Upper lobe of left lung (tissue), 6 donors: ENCODE measurements around the gene CHST11. TPM values are rescaled to one million over a fixed set of nuclear protein-coding genes. Genes with fewer than 3 reads are reported as not detected.

Source experiments
- ATAC-seq, 2 donors: fragments of 200-7000 bp; cut with Tn5 transposase; one replicate each; pipeline ENCODE4 v1.9.1; 2022; ENCODE audit warnings: mild to moderate bottlenecking in 2 of 2, moderate library complexity in 2 of 2; ENCODE audit not compliant: low FRiP score in 2 of 2
- DNase-seq, 2 donors: peaks; one replicate each; pipeline ENCODE4 v3.0.0-alpha.2; 2019 to 2020
- H3K27ac ChIP-seq, 4 donors: fragments of 200-600 bp; sonication (generic); one replicate each; pipeline ENCODE4 v1.5.1; 2016 to 2019
- H3K27me3 ChIP-seq, 4 donors: fragments of 200-600 bp; sonication (generic); one replicate each; pipeline ENCODE4 v1.5.1; 2017 to 2019
- H3K36me3 ChIP-seq, 4 donors: fragments of 200-600 bp; sonication (generic); one replicate each; pipeline ENCODE4 v1.5.1; 2016 to 2019
- H3K4me1 ChIP-seq, 4 donors: fragments of 200-600 bp; sonication (generic); one replicate each; pipeline ENCODE4 v1.5.1; 2018 to 2019
- H3K4me3 ChIP-seq, 4 donors: fragments of 200-600 bp; sonication (generic); one replicate each; pipeline ENCODE4 v1.5.1; 2017 to 2019; ENCODE audit warnings: mild to moderate bottlenecking in 2 of 4, moderate library complexity in 1 of 4
- H3K9me3 ChIP-seq, 4 donors: fragments of 200-600 bp; sonication (generic); one replicate each; pipeline ENCODE4 v1.5.1; 2018 to 2019
- EP300 ChIP-seq, 4 donors: sonication (generic); formaldehyde crosslinking; IDR thresholded peaks; one replicate each; pipeline ENCODE4 v1.5.1; 2017; ENCODE audit warnings: antibody characterized with exemption in 4 of 4, control low read depth in 2 of 4
- POLR2A ChIP-seq, 4 donors: fragments of 450-650 bp; IDR thresholded peaks; one replicate each; pipeline ENCODE4 v1.5.1; 2016 to 2017; ENCODE audit warnings: antibody characterized with exemption in 4 of 4, mild to moderate bottlenecking in 2 of 4
- POLR2AphosphoS5 ChIP-seq, 2 donors: sonication (generic); formaldehyde crosslinking; IDR thresholded peaks; one replicate each; pipeline ENCODE4 v1.5.1; 2017; ENCODE audit warnings: antibody characterized with exemption in 2 of 2
- WGBS, 2 donors: methylation state at CpG; one replicate each; pipeline ENCODE4 v1.1.5; 2017 to 2018; 5-methylcytosine and 5-hydroxymethylcytosine counted together
- total RNA-seq, 6 donors: library from RNA; depleted of rRNA in 4 of 6; stranded (reverse); fragments of >200 nt in 4 of 6; gene quantifications; one replicate each; pipeline versions ENCODE4 v1.1.0 to v1.2.1, GENCODE V29; 2016 to 2021
- TF ChIP-seq, protein P1 (sequence below), 6 experiments: fragments of 450-650 bp in 4 of 6; fragments of 200-600 bp in 2 of 6; sonication (generic) in 2 of 6; IDR thresholded peaks; one replicate each; pipeline ENCODE4 v1.5.1; 2016 to 2019; ENCODE audit warnings: antibody characterized with exemption in 6 of 6
- donor health status: DM: no; HTN: no; CAD: no; lungs with moderate emphysema.
- donor health status: DM: no; HTN: yes; CAD: no; lungs with severe emphysema.

The CHST11 gene
- total RNA-seq, 6 donors from 2014 or later, result 40.4 to 234 (median 58.4) TPM

DNA sequence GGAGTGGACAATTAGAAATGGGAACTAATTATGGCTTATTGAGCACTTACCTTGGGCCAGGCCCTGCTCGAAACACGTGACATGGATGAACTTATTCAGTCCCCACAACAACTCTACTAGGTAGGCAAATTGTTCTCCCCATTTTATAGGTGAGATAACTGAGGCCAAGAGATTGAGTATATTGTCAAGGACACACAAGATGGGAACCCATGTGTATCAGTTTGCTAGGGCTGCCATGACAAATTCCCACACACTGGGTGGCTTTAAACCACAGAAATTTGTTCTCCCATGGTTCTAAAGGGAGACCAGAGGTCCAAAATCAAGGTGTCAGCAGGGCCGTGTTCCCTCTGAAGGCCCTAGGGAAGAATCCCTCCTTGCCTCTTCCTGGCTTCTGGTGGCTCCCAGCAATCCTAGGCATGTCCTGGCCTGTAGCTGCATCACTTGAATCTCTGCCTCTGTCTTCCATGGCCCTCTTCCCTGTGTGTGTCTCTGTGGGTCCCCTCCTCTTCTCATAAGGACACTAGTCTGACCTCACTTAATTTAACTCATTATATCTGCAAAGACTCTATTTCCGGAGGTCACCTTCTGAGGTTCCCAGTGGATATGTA, 128.8 kb downstream of the CHST11 start:
- H3K27me3 ChIP-seq, result no peaks in the 10 kb centered on the region
- H3K4me1 ChIP-seq, result no peaks in the 10 kb centered on the region
- ATAC-seq, result no peak
- H3K36me3 ChIP-seq, result no peaks in the 10 kb centered on the region
- TF ChIP-seq POLR2A (IDR thresholded peaks at IDR 0.05) (no peak), EP300 (IDR thresholded peaks at IDR 0.05) (no peak), POLR2AphosphoS5 (IDR thresholded peaks at IDR 0.05) (no peak)
- TF ChIP-seq, protein P1, sequence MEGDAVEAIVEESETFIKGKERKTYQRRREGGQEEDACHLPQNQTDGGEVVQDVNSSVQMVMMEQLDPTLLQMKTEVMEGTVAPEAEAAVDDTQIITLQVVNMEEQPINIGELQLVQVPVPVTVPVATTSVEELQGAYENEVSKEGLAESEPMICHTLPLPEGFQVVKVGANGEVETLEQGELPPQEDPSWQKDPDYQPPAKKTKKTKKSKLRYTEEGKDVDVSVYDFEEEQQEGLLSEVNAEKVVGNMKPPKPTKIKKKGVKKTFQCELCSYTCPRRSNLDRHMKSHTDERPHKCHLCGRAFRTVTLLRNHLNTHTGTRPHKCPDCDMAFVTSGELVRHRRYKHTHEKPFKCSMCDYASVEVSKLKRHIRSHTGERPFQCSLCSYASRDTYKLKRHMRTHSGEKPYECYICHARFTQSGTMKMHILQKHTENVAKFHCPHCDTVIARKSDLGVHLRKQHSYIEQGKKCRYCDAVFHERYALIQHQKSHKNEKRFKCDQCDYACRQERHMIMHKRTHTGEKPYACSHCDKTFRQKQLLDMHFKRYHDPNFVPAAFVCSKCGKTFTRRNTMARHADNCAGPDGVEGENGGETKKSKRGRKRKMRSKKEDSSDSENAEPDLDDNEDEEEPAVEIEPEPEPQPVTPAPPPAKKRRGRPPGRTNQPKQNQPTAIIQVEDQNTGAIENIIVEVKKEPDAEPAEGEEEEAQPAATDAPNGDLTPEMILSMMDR (IDR thresholded peaks at IDR 0.05), result no peak
- H3K9me3 ChIP-seq, result no peaks in the 10 kb centered on the region
- no peak overlapping the region for H3K4me3 ChIP-seq
- H3K27ac ChIP-seq, result no peak overlapping the region
- no peak for DNase-seq
- WGBS, 2 donors, result 82 to 95% methylated on average over 4 of the region's 4 CpGs

DNA sequence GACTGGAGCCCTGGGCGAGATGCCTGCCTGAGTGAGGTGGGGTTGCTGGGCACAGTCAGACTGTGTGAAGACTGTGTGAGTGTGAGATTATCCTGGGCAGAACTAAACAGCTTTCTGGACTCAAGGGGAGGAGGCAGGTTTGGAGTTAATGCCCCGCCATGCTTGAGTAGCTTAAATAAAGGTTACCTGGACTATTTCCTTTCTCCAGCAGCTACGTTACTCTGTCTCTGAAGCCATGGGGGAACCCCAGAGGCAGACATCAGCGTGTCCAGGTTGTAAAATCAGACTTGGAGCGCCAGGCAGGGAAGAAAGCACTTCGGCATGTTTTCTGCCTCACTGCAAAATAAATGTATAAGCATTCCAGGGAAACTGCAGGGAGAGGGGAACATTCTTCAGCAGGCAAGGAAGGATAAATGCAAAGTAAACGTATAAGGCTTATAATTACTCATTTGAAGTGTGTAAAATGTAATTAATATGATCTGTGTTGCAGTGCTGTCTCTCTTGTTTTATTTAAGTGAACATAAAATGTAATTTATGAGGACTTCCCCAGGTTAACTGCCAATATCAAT, 129.7 kb downstream of the CHST11 start:
- Histone ChIP-seq H3K27me3 (no peaks in the 10 kb centered on the region), H3K4me3 (no peak overlapping the region), H3K27ac (no peak overlapping the region), H3K4me1 (no peaks in the 10 kb centered on the region), H3K36me3 (no peaks in the 10 kb centered on the region), H3K9me3 (no peaks in the 10 kb centered on the region)
- WGBS, 2 donors, result 73 to 76% methylated on average over 7 of the region's 7 CpGs
- TF ChIP-seq, protein P1 (IDR thresholded peaks at IDR 0.05), result no peak
- no peak for TF ChIP-seq POLR2AphosphoS5 (IDR thresholded peaks at IDR 0.05)
- no peak for TF ChIP-seq EP300 (IDR thresholded peaks at IDR 0.05)
- no peak for TF ChIP-seq POLR2A (IDR thresholded peaks at IDR 0.05)
- ATAC-seq, result no peak
- DNase-seq, result no peak

DNA sequence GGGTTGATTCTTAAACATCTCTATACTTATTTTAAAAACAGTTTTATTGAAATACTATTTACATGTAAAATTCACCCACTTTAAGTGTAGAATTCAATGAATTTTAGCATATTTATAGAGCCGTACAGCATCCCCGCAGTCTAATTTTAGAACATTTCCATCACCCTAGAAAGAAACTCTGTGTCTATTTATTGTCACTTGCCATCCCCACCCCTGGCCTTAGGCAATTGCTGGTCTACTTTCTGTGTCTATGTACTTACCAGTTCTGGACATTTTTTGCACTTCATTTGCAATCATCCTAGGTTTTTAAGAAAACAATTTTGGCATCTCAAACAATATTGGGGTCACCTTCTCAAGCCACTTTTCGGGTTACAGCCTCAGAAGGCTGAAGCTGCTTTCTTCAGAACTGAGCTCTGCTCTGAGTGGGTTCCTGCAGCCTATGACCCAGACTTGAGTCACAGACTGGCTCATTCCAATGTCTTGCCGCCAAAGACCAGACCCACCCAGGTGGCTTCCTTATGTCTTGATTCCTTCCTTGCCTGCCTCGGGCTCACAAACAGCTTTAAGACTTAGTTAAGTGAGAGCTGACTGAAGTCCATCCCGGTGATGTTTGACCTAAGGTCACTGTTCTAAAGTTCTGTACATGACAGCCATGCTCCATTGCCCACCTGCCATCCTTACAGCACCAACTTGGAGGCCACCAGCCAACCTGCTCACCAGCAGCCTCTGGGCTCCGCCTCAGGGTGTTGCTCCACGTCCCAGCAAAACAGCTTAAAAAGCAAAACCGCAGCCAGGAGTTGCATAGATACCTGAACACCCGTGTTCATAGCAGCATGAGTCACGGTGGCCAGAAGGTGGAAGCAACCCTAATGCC, 131.5 kb downstream of the CHST11 start:
- no peak overlapping the region for H3K4me3 ChIP-seq
- no peaks in the 10 kb centered on the region for H3K36me3 ChIP-seq
- WGBS, 2 donors, result 91 to 95% methylated on average over 9 to 11 of the region's 11 CpGs
- H3K27me3 ChIP-seq, result no peaks in the 10 kb centered on the region
- H3K27ac ChIP-seq, result no peak overlapping the region
- ATAC-seq (no peak), DNase-seq (no peak)
- H3K9me3 ChIP-seq, result no peaks in the 10 kb centered on the region
- H3K4me1 ChIP-seq, result no peaks in the 10 kb centered on the region
- no peak for TF ChIP-seq POLR2A (IDR thresholded peaks at IDR 0.05)
- no peak for TF ChIP-seq EP300 (IDR thresholded peaks at IDR 0.05)
- no peak for TF ChIP-seq POLR2AphosphoS5 (IDR thresholded peaks at IDR 0.05)
- TF ChIP-seq, protein P1 (IDR thresholded peaks at IDR 0.05), result no peak

DNA sequence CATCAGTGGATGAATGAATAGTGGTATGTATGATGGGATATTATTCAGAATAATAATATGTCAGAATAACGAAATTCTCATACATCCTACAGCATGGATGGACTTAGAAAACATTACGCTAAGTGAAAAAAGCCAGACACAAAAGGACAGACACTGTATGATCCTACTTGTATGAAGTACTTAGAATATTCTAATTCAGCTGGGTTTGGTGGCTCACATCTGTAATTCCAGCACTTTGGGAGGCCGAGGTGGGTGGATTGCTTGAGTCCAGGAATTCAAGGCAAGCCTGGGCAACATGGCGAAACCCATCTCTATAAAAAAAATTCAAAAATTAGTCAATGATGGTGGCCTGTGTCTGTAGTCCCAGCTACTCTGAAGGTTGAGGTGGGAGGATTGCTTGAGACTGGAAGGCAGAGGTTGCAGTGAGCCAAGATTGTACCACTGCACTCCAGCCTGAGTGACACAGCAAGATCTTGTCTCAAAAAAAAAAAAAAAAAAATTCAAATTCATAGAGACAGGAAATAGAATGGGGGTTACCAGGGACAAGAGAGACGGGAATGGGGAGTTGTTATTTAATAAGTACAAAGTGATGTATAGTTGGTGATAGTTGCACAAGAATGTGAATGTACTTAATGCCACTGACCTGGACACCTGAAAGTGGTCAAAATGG, 132.3 kb downstream of the CHST11 start:
- no peaks in the 10 kb centered on the region for H3K9me3 ChIP-seq
- no peak overlapping the region for H3K4me3 ChIP-seq
- ATAC-seq (no peak), DNase-seq (no peak)
- H3K27me3 ChIP-seq, result no peaks in the 10 kb centered on the region
- WGBS, 2 donors, result 76 to 88% methylated on average over 5 of the region's 5 CpGs
- H3K4me1 ChIP-seq, result no peaks in the 10 kb centered on the region
- no peak for TF ChIP-seq POLR2A (IDR thresholded peaks at IDR 0.05)
- TF ChIP-seq, protein P1 (IDR thresholded peaks at IDR 0.05), result no peak
- H3K27ac ChIP-seq, result no peak overlapping the region
- no peaks in the 10 kb centered on the region for H3K36me3 ChIP-seq
